Naive thymus-derived CD4-positive, alpha-beta T cell (primary cell): ENCODE measurements around the gene KRT71. TPM values are rescaled to one million over a fixed set of nuclear protein-coding genes. Genes with fewer than 3 reads are reported as not detected.

Source experiments
- ATAC-seq: fragments of 150-1000 bp; cut with Tn5 transposase; 2 replicates; pipeline ENCODE4 v1.10.0; 2021; ENCODE audit warnings: mild to moderate bottlenecking, moderate library complexity
- CTCF ChIA-PET: fragments of 350-600 bp; sonication (Branson Sonifier 250); formaldehyde crosslinking; loops from one replicate; lab custom pipeline; 2021; ENCODE audit warnings: antibody characterized with exemption; lab: Charles Lee
- POLR2A ChIA-PET: fragments of 350-600 bp; sonication (Branson Sonifier 250); formaldehyde crosslinking; loops from one replicate; lab custom pipeline; 2021; ENCODE audit warnings: antibody characterized with exemption, inconsistent platforms; lab: Charles Lee
- DNase-seq, 9 donors: peaks; one replicate each; pipeline versions ENCODE4 v3.0.0 to v3.0.0-alpha.2; 2020 to 2022; ENCODE audit warnings: mixed read lengths in 1 of 9
- H3K27ac ChIP-seq: one replicate; pipeline ENCODE4 v1.7.0; 2013; ENCODE audit warnings: mild to moderate bottlenecking, low read depth, low read length, moderate library complexity
- H3K27me3 ChIP-seq, 2 donors: one replicate each; pipeline ENCODE4 v1.7.0; 2013; ENCODE audit warnings: low read length in 2 of 2, mild to moderate bottlenecking in 2 of 2, moderate library complexity in 2 of 2; ENCODE audit not compliant: control insufficient read depth in 2 of 2, insufficient read depth in 2 of 2
- H3K36me3 ChIP-seq, 3 experiments: 1 replicate in 2 of 3; 2 replicates in 1 of 3; pipeline ENCODE4 v1.7.0; 2013; ENCODE audit warnings: low read length in 3 of 3, mild to moderate bottlenecking in 3 of 3, moderate library complexity in 1 of 3; ENCODE audit not compliant: insufficient read depth in 3 of 3, control insufficient read depth in 2 of 3
- H3K4me1 ChIP-seq, 2 donors: one replicate each; pipeline ENCODE4 v1.7.0; 2013; ENCODE audit warnings: low read length in 2 of 2, mild to moderate bottlenecking in 2 of 2, moderate library complexity in 1 of 2; ENCODE audit not compliant: control insufficient read depth in 2 of 2, insufficient read depth in 2 of 2
- H3K4me3 ChIP-seq: 2 replicates; pipeline ENCODE4 v1.7.0; 2013; ENCODE audit warnings: mild to moderate bottlenecking, low read length
- H3K9me3 ChIP-seq, 3 experiments: 1 replicate in 2 of 3; 2 replicates in 1 of 3; pipeline ENCODE4 v1.7.0; 2013; ENCODE audit warnings: low read length in 3 of 3; ENCODE audit not compliant: control insufficient read depth in 2 of 3
- H3K27ac Mint-ChIP-seq, 9 donors: one replicate each; pipeline ENCODE4 v1.8.0; 2020 to 2022; ENCODE audit warnings: mixed read lengths in 9 of 9, mild to moderate bottlenecking in 8 of 9, moderate library complexity in 5 of 9, inconsistent platforms in 2 of 9
- H3K27me3 Mint-ChIP-seq, 5 donors: one replicate each; pipeline ENCODE4 v1.8.0; 2021 to 2022; ENCODE audit warnings: mixed read lengths in 5 of 5, mild to moderate bottlenecking in 1 of 5
- H3K36me3 Mint-ChIP-seq, 5 donors: one replicate each; pipeline ENCODE4 v1.8.0; 2020 to 2022; ENCODE audit warnings: mixed read lengths in 5 of 5, mild to moderate bottlenecking in 3 of 5, inconsistent platforms in 1 of 5
- H3K4me1 Mint-ChIP-seq, 7 donors: one replicate each; pipeline ENCODE4 v1.8.0; 2020 to 2022; ENCODE audit warnings: mixed read lengths in 7 of 7, mild to moderate bottlenecking in 3 of 7, inconsistent platforms in 1 of 7
- H3K4me3 Mint-ChIP-seq, 10 donors: one replicate each; pipeline ENCODE4 v1.8.0; 2020 to 2022; ENCODE audit warnings: mild to moderate bottlenecking in 10 of 10, mixed read lengths in 10 of 10, moderate library complexity in 6 of 10, inconsistent platforms in 2 of 10
- H3K9me3 Mint-ChIP-seq, 11 donors: one replicate each; pipeline ENCODE4 v1.8.0; 2020 to 2022; ENCODE audit warnings: mixed read lengths in 11 of 11, mild to moderate bottlenecking in 4 of 11, inconsistent platforms in 1 of 11, moderate library complexity in 1 of 11
- intact Hi-C, 2 donors: fragments of 100-400 bp; cut with micrococcal nuclease; formaldehyde crosslinking; loops; one replicate each; pipeline ENCODE4 v1.15.1; 2023
- polyA plus RNA-seq, 2 donors: library from polyadenylated mRNA; unstranded; fragments of 300-500 nt; fragmentation: Illumina TruSeq; gene quantifications; one replicate each; pipeline ENCODE4 v1.2.3, GENCODE V29; 2021
- total RNA-seq, 6 experiments: library from RNA in 5 of 6; stranded (reverse) in 5 of 6; gene quantifications; 1 replicate in 5 of 6; 2 replicates in 1 of 6; pipeline ENCODE4 v1.2.3 and lab custom pipeline; 2021 to 2026

Gene KRT71
- total and polyA plus RNA-seq, 7 experiments from 2014 or later, result not detected

DNA sequence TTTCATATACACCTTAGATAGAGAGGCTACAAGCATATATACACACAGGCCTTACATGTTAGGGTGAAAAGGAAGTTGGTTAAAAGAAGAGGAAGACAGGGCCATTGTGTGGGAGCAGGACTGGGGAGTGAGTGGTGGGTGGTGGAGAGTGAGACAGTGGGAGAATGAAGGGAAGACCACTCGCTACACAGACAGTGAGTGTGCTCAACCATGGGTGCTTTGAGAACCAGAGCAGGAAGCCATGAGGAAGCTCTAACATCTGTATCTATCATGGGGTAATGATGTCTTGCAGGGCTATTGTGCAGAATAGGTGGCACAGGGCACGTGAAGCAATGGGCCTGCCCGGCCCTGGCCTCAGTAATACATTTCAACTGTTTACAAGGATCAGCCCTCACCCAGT, 32.1 kb upstream of the KRT71 start:
- Mint-ChIP-seq H3K4me1 (peaks cover 40 to 80% (median 64%) of the 10 kb centered on the region in 7 donors), H3K27me3 (peaks cover 0 to 4% (median 0%) of the 10 kb centered on the region in 5 donors), H3K4me3 (peak overlapping the region in 6 of 10 donors; percentile 12 to 67 (median 38)), H3K36me3 (peaks cover 0 to 10% (median 0%) of the 10 kb centered on the region in 5 donors), H3K27ac (peak overlapping the region; percentile 11 to 97 (median 94)), H3K9me3 (no peaks in the 10 kb centered on the region)
- peaks cover 0 to 64% of the 10 kb centered on the region in 2 donors for H3K4me1 ChIP-seq
- H3K27me3 ChIP-seq, result no peaks in the 10 kb centered on the region
- H3K27ac ChIP-seq, result peak overlapping the region; percentile 65
- H3K4me3 ChIP-seq, result no peak overlapping the region
- H3K36me3 ChIP-seq, result no peaks in the 10 kb centered on the region
- intact Hi-C loops, result loop anchor here (5.0 to 10.0 kb wide), 3 partner anchors 47 to 200 kb away; partner anchors contain the start of gene KRT1 (in 1 of the 2)
- CTCF ChIA-PET, result interaction anchor here (0.7 to 20.3 kb wide), 18 partner anchors 10 to 395 kb away, joined by 3 to 731 read pairs (median 9); partner anchors contain the start of gene KRT73
- H3K9me3 ChIP-seq, result no peaks in the 10 kb centered on the region
- DNase-seq (no peak), ATAC-seq (no peak)
- POLR2A ChIA-PET, result interaction anchor here (1.0 to 6.9 kb wide), 19 partner anchors 9 to 294 kb away, joined by 3 to 112 read pairs (median 7); partner anchors contain the start of gene KRT73

DNA sequence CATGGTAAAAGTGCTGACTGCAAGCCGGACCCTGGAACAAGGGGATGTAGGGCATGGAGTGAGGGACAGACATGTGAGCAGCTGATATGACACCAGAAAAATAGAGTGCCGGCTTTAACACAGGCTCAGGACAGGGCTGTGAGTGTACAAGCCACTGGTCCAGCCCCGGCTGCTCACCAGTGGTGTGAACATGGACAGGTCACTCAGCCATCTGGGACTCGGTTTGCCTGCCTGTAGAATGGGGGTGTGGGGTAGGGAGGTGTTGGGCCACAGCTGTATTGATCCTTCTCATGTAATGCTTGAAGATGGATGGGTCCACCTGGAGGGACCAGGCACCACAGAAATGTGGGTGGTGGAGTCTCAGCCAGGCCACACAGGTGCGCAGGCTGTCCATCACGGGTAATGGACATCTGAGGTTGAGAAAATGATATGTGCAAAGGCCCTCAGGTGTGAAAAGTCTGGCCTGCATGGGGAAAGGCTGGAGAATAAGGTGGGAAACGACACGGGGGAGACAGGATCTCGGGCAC, 31.3 kb upstream of the KRT71 start:
- no peak for ATAC-seq
- Mint-ChIP-seq H3K9me3 (no peaks in the 10 kb centered on the region), H3K36me3 (peaks cover 0 to 10% (median 0%) of the 10 kb centered on the region in 5 donors), H3K4me3 (peak overlapping the region in 2 of 10 donors; percentile 64 to 67), H3K4me1 (peaks cover 39 to 78% (median 64%) of the 10 kb centered on the region in 7 donors), H3K27ac (peak overlapping the region in 8 of 9 donors; percentile 83 to 97 (median 94)), H3K27me3 (peaks cover 0 to 4% (median 0%) of the 10 kb centered on the region in 5 donors)
- Histone ChIP-seq H3K9me3 (no peaks in the 10 kb centered on the region), H3K4me3 (no peak overlapping the region), H3K27ac (peak overlapping the region; percentile 65), H3K4me1 (peaks cover 0 to 62% of the 10 kb centered on the region in 2 donors), H3K27me3 (no peaks in the 10 kb centered on the region), H3K36me3 (no peaks in the 10 kb centered on the region)
- DNase-seq, result no peak
- intact Hi-C loops, result loop anchor here (5.0 to 10.0 kb wide), 3 partner anchors 158 to 432 kb away; no protein-coding TSS in a partner anchor
- CTCF ChIA-PET, result interaction anchor here (0.5 to 20.3 kb wide), 21 partner anchors 11 to 396 kb away, joined by 3 to 731 read pairs (median 4); partner anchors contain the start of genes KRT1 and KRT73
- POLR2A ChIA-PET, result interaction anchor here (0.8 to 6.9 kb wide), 10 partner anchors 13 to 295 kb away, joined by 3 to 112 read pairs (median 17); partner anchors contain the start of gene KRT73

DNA sequence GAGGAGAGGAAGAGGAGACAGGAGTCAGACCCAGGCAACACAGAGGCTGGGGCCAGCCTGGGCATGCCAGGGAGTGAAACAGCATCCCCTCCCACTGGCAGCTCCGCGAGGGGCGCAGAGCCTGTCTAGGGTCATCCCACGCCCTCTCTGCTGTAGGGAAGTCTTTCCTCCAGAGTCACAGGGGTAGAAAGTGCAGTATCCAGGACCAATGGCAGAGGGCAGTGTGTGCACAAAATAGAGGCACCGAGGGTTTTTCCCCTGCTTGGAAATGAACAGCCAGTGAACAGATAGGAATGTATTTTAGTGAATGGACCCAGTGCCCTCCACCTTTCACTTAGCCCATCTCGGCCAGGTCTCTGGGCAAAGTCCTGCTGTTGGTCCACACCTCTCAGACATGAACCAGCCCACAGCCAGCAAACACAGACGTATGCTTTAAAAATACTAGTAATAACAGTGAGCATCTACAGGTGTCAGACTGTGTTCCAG, 30.1 kb upstream of the KRT71 start:
- Histone ChIP-seq H3K9me3 (no peaks in the 10 kb centered on the region), H3K4me3 (no peak overlapping the region), H3K36me3 (no peaks in the 10 kb centered on the region), H3K27ac (peak overlapping the region; percentile 20), H3K4me1 (peaks cover 0 to 60% of the 10 kb centered on the region in 2 donors), H3K27me3 (no peaks in the 10 kb centered on the region)
- Mint-ChIP-seq H3K4me1 (peaks cover 39 to 72% (median 64%) of the 10 kb centered on the region in 7 donors), H3K27me3 (peaks cover 0 to 4% (median 0%) of the 10 kb centered on the region in 5 donors), H3K4me3 (peak overlapping the region in 5 of 10 donors; percentile 9 to 50 (median 31)), H3K9me3 (no peaks in the 10 kb centered on the region), H3K36me3 (peaks cover 0 to 10% (median 0%) of the 10 kb centered on the region in 5 donors), H3K27ac (peak overlapping the region; percentile 21 to 97 (median 85))
- ChIA-PET CTCF (interaction anchor here (0.6 to 20.3 kb wide), 15 partner anchors 23 to 423 kb away, joined by 3 to 731 read pairs (median 4); partner anchors contain the start of gene EIF4B), POLR2A (interaction anchor here (0.7 to 6.6 kb wide), 7 partner anchors 11 to 431 kb away, joined by 3 to 112 read pairs (median 26); no protein-coding TSS in a partner anchor)
- DNase-seq (peak; percentile 47 to 83 (median 76)), ATAC-seq (peak; percentile 67)
- intact Hi-C loops, result loop anchor here (1.0 to 10.0 kb wide), 9 partner anchors 62 to 431 kb away; no protein-coding TSS in a partner anchor

DNA sequence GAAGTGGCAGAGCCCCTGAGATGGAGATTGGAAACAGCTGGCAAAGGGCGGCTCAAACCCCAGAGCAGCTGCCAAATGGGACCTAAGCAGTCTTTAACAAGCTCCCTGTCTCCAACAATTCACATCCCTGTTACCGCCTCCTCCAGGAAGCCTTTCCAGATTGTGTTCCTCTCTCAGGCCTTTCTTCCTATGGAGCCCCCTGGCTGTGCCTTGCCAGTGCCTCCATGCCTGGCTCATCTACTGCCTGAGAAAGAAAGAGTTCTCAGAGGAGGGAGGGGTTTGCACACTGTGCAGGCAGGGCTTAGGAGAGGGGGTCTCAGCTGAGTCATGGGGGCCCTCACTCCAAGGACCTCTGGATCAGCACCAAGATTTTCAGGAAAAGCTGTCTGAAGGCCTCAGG, 29.5 kb upstream of the KRT71 start:
- ChIA-PET POLR2A (interaction anchor here (0.7 to 5.3 kb wide), 5 partner anchors 11 to 296 kb away, joined by 3 to 62 read pairs (median 26); no protein-coding TSS in a partner anchor), CTCF (interaction anchor here (0.6 to 20.3 kb wide), 9 partner anchors 9 to 423 kb away, joined by 3 to 731 read pairs (median 6); partner anchors contain the start of genes EIF4B and KRT74)
- H3K27me3 Mint-ChIP-seq, result peaks cover 0 to 4% (median 0%) of the 10 kb centered on the region in 5 donors
- Histone ChIP-seq H3K4me1 (peaks cover 0 to 55% of the 10 kb centered on the region in 2 donors), H3K36me3 (no peaks in the 10 kb centered on the region), H3K9me3 (no peaks in the 10 kb centered on the region), H3K27me3 (no peaks in the 10 kb centered on the region), H3K27ac (no peak overlapping the region), H3K4me3 (no peak overlapping the region)
- intact Hi-C loops, result loop anchor here (2.0 to 10.0 kb wide), 4 partner anchors 160 to 430 kb away; no protein-coding TSS in a partner anchor
- no peaks in the 10 kb centered on the region for H3K9me3 Mint-ChIP-seq
- no peak for DNase-seq
- H3K4me3 Mint-ChIP-seq, result peak overlapping the region in 1 of 10 donors; percentile 44
- ATAC-seq, result no peak
- H3K36me3 Mint-ChIP-seq, result peaks cover 0 to 6% (median 0%) of the 10 kb centered on the region in 5 donors
- peak overlapping the region in 6 of 9 donors; percentile 44 to 97 (median 88) for H3K27ac Mint-ChIP-seq
- H3K4me1 Mint-ChIP-seq, result peaks cover 39 to 67% (median 62%) of the 10 kb centered on the region in 7 donors

DNA sequence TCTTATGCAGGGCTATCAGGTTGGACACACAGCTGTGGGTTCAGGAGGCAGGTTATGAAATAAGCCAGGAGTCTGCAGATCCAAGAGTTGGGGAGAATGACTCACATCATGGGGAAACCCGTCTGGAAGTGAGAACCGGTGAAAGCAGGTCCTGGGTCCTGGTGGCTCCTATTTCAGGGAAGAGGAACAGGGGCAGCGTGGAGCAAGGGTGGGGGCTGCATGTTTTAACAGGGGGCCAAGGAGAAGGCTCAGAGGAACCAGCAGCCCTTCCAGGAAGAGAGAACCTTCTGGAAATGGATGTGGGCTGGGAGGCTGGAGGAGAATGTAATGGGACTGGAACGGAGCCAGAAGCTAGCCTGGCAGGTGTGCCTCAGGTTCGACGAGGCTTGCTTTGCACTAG, 28.5 kb upstream of the KRT71 start:
- DNase-seq (no peak), ATAC-seq (no peak)
- POLR2A ChIA-PET, result interaction anchor here (1.2 to 5.3 kb wide), 2 partner anchors 30 to 288 kb away, joined by 7 to 62 read pairs; no protein-coding TSS in a partner anchor
- no peaks in the 10 kb centered on the region for H3K27me3 ChIP-seq
- Mint-ChIP-seq H3K4me1 (peaks cover 32 to 57% (median 52%) of the 10 kb centered on the region in 7 donors), H3K36me3 (no peaks in the 10 kb centered on the region), H3K9me3 (no peaks in the 10 kb centered on the region), H3K27ac (peak overlapping the region in 2 of 9 donors; percentile 36 to 85), H3K4me3 (no peak overlapping the region), H3K27me3 (peaks cover 0 to 5% (median 0%) of the 10 kb centered on the region in 5 donors)
- CTCF ChIA-PET, result interaction anchor here (0.8 to 20.3 kb wide), 6 partner anchors 24 to 294 kb away, joined by 3 to 731 read pairs (median 6); no protein-coding TSS in a partner anchor
- no peaks in the 10 kb centered on the region for H3K36me3 ChIP-seq
- intact Hi-C loops, result loop anchor here (5.0 to 10.0 kb wide), 3 partner anchors 161 to 429 kb away; no protein-coding TSS in a partner anchor
- H3K27ac ChIP-seq, result no peak overlapping the region
- no peak overlapping the region for H3K4me3 ChIP-seq
- peaks cover 0 to 45% of the 10 kb centered on the region in 2 donors for H3K4me1 ChIP-seq
- no peaks in the 10 kb centered on the region for H3K9me3 ChIP-seq

DNA sequence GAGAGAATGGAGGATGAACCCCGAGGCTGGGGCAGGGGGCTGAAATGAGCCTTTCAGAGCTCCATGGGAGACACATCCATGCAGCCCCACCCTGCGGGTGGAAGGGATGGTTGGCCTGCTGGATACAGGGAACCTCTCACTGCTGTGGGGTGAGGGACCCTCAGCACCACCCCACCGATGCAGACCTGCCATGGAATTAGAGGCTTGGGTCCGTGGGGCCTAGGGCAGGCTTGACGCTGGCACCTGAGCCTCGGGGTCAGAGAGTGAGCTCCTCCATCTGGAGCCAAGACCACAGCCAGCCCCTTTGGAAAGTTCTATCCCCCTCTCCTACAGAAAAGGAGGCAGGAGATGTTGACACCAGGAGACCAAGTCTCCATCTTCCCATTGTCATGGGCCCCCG, 28.1 kb upstream of the KRT71 start:
- H3K27ac Mint-ChIP-seq, result peak overlapping the region in 4 of 9 donors; percentile 36 to 87 (median 85)
- intact Hi-C loops, result loop anchor here (5.0 to 10.0 kb wide), 3 partner anchors 161 to 429 kb away; no protein-coding TSS in a partner anchor
- POLR2A ChIA-PET, result interaction anchor here (1.2 kb wide), 2 partner anchors 31 kb away, joined by 6 to 7 read pairs; no protein-coding TSS in a partner anchor

More for the DNA sequence above, 28.1 kb upstream of the KRT71 start:
- H3K27me3 ChIP-seq, result no peaks in the 10 kb centered on the region
- H3K4me1 Mint-ChIP-seq, result peaks cover 28 to 55% (median 48%) of the 10 kb centered on the region in 7 donors
- no peaks in the 10 kb centered on the region for H3K9me3 Mint-ChIP-seq
- no peak overlapping the region for H3K4me3 Mint-ChIP-seq
- H3K9me3 ChIP-seq, result no peaks in the 10 kb centered on the region
- H3K27me3 Mint-ChIP-seq, result peaks cover 0 to 7% (median 0%) of the 10 kb centered on the region in 5 donors
- H3K4me3 ChIP-seq, result no peak overlapping the region
- ATAC-seq (no peak), DNase-seq (no peak)
- H3K4me1 ChIP-seq, result peaks cover 0 to 41% of the 10 kb centered on the region in 2 donors
- CTCF ChIA-PET, result interaction anchor here (0.9 to 20.3 kb wide), 5 partner anchors 25 to 294 kb away, joined by 4 to 731 read pairs (median 4); no protein-coding TSS in a partner anchor
- H3K36me3 ChIP-seq, result no peaks in the 10 kb centered on the region
- H3K27ac ChIP-seq, result no peak overlapping the region
- no peaks in the 10 kb centered on the region for H3K36me3 Mint-ChIP-seq
